Lower leg skin (tissue), 3 donors: Measurements from ENCODE around the gene UNC79.

Experiments used
- POLR2A ChIP-seq, 2 donors: fragments of 450-650 bp; IDR thresholded peaks; one replicate each; pipeline ENCODE4 v1.6.1; 2016 to 2017; ENCODE audit warnings: antibody characterized with exemption in 2 of 2, mild to moderate bottlenecking in 1 of 2, moderate library complexity in 1 of 2
- TF ChIP-seq, protein P1 (sequence below), 3 donors: fragments of 450-650 bp; IDR thresholded peaks; one replicate each; pipeline ENCODE4 v1.5.1; 2016; ENCODE audit warnings: antibody characterized with exemption in 3 of 3, mild to moderate bottlenecking in 3 of 3, moderate library complexity in 2 of 3

DNA sequence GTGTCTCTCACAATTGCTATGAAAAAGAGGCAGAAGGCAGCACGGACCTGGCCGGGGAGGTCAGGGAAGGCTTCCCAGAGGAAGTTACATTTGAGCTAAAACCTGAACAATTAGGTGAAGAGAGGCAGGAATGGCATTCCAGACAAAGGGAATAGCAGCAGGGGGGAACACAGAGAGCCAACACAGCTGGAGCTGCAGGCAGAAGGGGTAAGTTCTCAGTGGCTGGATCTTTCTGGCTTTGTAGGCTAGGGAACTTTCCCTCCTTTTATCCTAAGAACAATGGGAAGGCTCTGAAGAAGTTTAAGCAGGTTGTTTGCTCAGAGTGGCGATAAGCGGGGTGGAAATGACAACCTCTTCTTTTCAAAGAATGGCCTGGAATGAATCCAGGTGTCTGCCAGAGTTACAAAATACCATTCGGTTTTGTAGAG is 257.5 kb downstream of the UNC79 start:
- TF ChIP-seq, protein P1, sequence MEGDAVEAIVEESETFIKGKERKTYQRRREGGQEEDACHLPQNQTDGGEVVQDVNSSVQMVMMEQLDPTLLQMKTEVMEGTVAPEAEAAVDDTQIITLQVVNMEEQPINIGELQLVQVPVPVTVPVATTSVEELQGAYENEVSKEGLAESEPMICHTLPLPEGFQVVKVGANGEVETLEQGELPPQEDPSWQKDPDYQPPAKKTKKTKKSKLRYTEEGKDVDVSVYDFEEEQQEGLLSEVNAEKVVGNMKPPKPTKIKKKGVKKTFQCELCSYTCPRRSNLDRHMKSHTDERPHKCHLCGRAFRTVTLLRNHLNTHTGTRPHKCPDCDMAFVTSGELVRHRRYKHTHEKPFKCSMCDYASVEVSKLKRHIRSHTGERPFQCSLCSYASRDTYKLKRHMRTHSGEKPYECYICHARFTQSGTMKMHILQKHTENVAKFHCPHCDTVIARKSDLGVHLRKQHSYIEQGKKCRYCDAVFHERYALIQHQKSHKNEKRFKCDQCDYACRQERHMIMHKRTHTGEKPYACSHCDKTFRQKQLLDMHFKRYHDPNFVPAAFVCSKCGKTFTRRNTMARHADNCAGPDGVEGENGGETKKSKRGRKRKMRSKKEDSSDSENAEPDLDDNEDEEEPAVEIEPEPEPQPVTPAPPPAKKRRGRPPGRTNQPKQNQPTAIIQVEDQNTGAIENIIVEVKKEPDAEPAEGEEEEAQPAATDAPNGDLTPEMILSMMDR (IDR thresholded peaks at IDR 0.05): no peak
- no peak for TF ChIP-seq POLR2A (IDR thresholded peaks at IDR 0.05)
